ENCODE measurements around the gene ADAMTSL2.

ADAMTSL2 gene

GRCh38 chr9:133518706-133519449 is 15.6 kb upstream of the ADAMTSL2 start:
- no peak for DNase-seq

DNA sequence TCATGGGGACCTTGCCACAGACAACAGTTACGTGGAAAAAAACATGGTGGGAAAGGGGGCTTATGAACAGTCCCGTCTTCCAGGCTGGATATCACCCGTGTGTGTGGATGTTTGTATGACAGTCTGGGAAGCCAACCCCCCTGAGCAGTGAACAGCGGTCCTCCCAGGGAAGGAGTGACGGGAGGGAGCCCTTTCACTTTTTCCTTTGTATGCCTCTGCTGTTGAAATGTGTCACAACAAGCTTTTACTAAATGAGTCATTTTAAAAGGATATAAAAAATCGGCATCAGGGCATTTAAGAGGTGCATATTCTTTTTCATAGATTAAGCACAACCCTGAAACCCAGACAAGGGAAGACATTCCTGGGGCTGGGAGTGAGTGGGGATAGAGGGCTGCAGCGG is 14.8 kb upstream of the ADAMTSL2 start:
- no peak for DNase-seq

DNA sequence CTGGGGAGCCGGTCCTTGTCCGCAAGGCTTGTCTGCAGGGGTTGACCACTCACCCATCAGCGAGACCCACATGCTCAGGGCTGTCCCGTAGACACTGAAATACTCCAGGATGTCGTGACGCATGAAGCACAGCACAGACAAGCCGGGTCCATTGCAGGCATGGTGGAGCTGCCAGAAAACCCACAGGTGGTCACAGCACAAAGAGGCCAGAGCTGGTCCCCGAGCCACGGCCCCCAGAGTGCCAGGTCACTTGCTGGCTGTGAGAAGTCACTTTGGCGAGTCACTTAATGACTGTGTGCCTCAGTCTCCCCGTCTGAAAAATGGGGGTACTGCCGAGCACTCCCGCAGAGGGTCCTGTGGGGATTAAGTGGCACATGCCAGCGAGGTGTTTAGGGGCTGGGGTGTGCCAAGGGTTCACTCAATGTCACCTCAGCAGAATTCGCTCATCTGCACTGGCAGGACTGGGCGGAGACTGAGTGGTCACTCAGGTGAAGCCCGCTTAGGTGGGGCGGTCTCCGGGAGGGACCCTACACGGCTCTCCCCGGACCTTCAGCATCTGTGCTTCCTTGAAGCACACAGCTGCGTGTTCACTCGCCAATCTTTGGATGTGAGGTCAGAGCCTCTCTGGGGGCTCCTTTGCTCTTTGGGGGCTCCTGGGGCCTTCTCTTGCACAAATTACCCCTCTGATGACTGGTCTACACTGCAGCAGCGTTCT is 14.2 kb upstream of the ADAMTSL2 start:
- DNase-seq: no peak

DNA sequence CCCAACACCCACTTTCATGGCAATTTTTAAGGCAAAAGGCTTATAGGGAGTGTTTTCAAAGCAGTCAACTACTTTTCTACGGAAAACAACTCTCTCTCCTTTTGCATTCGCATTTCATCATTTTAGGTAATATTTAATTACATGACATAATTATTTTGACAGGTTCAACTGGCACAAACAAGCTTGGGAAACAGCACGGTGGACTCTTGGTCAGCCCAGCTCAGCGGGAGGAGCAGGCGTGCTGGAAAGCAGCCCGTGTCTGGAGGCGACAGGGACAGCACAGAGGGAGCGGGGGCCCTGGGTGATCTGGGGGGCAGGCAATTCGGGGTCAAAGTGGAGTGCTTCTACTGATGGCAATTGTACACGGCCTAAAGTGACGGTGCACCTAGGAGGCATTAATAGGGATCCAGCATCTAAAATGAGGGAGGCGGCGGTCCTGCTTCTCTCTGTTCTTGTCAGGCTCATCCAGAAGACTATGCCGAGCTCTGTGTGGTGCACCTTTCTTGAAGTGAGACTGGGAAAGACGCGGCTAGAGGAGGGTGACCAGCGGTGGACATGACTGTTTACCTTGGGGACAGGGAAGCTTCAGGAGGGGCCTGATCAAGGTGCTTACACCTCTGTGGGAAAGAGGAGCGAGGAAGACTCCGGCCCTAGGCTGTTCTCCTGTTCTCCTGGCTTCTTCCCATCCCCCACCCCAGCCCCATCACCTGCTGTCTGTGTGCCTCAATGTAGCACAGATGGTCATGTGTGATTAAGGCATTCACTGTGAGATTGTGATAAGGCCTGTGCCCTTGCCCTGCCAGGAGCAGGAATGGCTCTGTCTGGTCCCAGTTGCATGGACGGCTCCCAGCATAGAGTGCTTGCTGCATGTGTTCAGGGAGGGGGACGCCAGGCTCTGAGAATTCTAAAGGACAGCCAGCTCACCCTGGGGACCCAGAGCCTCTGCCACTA is 13.1 kb upstream of the ADAMTSL2 start:
- DNase-seq: no peak

- DNase-seq: no peak
These were observed 12.2 kb upstream of the ADAMTSL2 start for GRCh38 chr9:133522073-133522910.

GRCh38 chr9:133523106-133523505 is 11.4 kb upstream of the ADAMTSL2 start:
- DNase-seq: no peak

GRCh38 chr9:133524146-133524545 is 10.4 kb upstream of the ADAMTSL2 start:
- DNase-seq: no peak

- no peak for DNase-seq
These were observed 9.8 kb upstream of the ADAMTSL2 start, which contains the start of gene MYMK for GRCh38 chr9:133524679-133525228. Gene MYMK, minus strand, starts transcription at chr9:133524959. Its CDS starts 115 bp downstream, at chr9:133524844.

- DNase-seq: no peak
These were observed 8.8 kb upstream of the ADAMTSL2 start for GRCh38 chr9:133525677-133526076.

- peak; percentile 45 for DNase-seq
These were observed 7.7 kb upstream of the ADAMTSL2 start for GRCh38 chr9:133526721-133527321.

DNA sequence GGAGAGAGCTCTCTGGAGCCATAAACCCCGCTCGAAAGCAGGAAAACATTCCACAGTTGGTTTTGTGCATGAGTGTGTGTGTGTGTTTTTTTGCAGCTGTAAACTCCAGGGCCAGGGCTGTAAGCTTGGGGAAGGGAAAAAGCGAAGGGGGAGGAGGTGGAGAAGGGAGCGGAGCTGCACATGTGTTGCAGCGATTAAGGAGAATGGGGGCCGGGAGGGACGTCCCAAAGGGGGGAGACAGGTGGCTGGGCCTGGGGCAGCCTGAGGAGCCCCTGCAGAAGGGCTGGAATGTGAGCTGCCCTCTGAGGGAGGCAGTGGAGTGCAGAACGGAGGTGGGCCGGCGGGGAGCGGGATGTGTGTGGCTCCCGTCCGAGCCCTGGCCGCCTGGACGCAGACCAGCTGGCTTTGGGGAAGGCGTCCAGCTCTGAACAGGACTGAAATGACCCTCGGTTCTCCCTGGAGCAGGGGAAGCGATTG is 7.0 kb upstream of the ADAMTSL2 start:
- no peak for DNase-seq

- no peak for DNase-seq
These were observed 6.3 kb upstream of the ADAMTSL2 start for GRCh38 chr9:133528001-133528875.

GRCh38 chr9:133528876-133529241 is 5.6 kb upstream of the ADAMTSL2 start:
- no peak for DNase-seq

DNA sequence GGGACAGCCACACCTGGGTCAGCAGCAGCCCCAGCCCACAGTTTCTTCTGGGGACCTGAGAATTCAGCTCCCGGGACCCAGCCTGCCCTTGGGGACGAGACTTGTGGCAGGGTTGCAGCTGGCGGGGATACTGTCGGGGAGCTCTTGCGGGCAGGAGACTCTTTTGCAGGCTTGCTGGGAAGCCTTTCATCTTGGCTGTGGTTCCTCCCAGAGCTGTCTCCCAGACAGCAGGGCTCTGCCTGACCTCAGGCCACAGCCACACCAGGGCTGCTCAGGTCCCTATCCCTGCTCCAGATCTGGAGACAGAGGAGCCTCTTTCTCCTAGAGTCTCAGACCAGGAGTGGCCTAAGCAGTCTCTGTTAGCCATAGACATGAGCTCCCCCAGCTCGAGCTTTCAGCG is 5.0 kb upstream of the ADAMTSL2 start:
- no peak for DNase-seq

GRCh38 chr9:133529874-133530273 is 4.6 kb upstream of the ADAMTSL2 start:
- no peak for DNase-seq

GRCh38 chr9:133531293-133531692 is 3.2 kb upstream of the ADAMTSL2 start:
- no peak for DNase-seq

GRCh38 chr9:133532937-133533668 is 1.4 kb upstream of the ADAMTSL2 start:
- DNase-seq: peak; percentile 80

GRCh38 chr9:133533857-133534256 is 647 bp upstream of the ADAMTSL2 start:
- DNase-seq: no peak

DNA sequence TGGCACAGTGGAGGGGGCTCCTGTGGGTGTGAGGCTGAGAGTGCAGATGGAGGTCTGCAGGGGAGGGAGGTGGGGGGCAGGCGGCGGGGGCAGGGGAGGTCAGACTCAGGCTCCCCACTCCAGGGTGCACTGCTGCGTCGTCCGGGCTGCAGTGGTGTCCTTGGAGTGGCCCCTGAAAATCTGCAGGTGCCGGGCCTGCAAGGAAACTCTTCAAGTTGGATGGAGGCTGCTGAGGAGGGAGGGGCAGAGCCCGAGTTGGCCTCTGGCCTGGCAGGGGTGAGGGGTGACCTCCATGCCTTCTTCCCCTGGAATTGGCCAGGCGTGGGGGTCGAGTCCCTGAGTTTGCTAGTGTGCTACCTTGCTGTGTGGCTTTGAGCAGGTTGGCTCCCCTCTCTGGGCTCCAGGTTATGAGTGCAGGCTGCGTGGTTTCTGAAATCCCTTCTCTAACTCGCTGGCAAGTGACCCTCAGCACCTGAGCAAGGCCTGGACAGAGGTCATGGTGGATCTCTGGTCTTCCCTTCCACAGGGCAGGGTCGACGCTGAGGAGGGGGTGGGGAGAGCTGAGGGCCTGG is 888 bp downstream of the ADAMTSL2 start:
- no peak for DNase-seq

All from CD4-positive, alpha-beta T cell treated with Interleukin-17A for 4 hours (primary cell).